Epithelial cell of esophagus (primary cell): ENCODE measurements around the gene MED13L.

Source experiments
- DNase-seq: peaks from one replicate; pipeline ENCODE4 v3.0.0; 2010; ENCODE audit warnings: low read depth
- H3K4me3 ChIP-seq: 2 replicates; pipeline ENCODE4 v1.5.1; 2011; ENCODE audit warnings: mild to moderate bottlenecking, low read length, control low read depth
- TF ChIP-seq, protein P1 (sequence below): IDR thresholded peaks from 2 replicates; pipeline ENCODE4 v1.5.1; 2011; ENCODE audit warnings: low read depth, mild to moderate bottlenecking, low read length, control low read depth, inconsistent platforms; ENCODE audit not compliant: insufficient read depth; ENCODE audit errors: missing control alignments

Gene MED13L

DNA sequence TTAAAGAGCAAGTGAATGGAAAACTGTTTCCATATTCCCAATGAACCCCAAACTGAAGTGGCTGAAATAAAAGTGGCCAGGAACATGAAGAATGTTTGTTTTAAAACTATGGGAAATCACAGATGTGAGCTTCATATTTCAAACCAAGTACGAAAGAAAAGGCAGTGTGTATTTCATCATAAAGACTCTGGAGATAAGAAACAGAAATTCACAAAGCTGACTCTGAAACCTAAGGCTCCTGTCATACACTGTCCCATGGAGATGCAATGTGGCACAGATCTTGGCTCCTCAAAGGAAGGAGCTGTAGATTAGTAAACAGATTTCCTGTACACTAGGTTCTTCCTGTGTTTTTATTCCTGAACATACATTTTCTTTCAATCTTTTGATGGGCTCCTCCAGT lies 304.4 kb downstream of the MED13L start:
- H3K4me3 ChIP-seq = no peak overlapping the region
- no peak for DNase-seq
- TF ChIP-seq, protein P1, sequence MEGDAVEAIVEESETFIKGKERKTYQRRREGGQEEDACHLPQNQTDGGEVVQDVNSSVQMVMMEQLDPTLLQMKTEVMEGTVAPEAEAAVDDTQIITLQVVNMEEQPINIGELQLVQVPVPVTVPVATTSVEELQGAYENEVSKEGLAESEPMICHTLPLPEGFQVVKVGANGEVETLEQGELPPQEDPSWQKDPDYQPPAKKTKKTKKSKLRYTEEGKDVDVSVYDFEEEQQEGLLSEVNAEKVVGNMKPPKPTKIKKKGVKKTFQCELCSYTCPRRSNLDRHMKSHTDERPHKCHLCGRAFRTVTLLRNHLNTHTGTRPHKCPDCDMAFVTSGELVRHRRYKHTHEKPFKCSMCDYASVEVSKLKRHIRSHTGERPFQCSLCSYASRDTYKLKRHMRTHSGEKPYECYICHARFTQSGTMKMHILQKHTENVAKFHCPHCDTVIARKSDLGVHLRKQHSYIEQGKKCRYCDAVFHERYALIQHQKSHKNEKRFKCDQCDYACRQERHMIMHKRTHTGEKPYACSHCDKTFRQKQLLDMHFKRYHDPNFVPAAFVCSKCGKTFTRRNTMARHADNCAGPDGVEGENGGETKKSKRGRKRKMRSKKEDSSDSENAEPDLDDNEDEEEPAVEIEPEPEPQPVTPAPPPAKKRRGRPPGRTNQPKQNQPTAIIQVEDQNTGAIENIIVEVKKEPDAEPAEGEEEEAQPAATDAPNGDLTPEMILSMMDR = no peak

DNA sequence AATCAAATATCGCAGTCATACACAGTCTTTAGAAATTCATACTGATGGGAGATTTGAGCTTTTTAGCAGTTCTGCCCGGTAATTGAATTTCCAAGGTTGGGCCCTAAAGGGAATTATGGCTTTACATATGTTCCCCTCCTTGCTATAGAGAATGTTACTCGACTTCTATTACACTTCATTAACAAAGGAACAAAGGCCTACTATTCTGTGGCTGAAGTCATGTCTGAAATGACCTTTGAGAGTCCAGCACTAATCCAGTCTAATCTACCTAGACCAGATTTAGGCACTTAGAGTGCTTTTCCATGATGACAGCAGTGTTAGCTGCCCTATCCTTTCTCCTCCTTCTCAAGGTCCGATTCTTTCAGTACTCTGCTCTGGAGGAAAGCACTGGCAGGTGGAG lies 305.3 kb downstream of the MED13L start:
- TF ChIP-seq, protein P1 = no peak
- H3K4me3 ChIP-seq = no peak overlapping the region
- DNase-seq = no peak

DNA sequence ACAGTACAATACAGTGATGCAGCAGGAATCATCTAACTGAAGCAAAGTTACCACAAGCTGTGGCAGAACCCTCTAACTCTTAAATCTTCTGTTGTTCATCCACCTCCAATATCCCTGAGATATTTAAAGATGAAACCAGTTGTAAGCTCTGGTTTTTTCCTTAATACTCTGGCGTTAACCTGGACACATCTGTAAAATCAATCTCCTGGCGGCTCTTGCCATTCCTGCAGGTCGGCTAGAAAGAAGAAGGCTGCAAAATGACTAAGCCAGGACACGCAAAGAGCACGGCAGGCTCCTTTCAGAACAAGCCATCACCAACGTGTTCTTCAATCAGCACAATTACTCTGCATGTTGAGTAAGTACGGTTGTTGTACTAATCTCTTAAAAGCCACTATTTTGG lies 309.3 kb downstream of the MED13L start:
- no peak overlapping the region for H3K4me3 ChIP-seq
- TF ChIP-seq, protein P1 = no peak

DNA sequence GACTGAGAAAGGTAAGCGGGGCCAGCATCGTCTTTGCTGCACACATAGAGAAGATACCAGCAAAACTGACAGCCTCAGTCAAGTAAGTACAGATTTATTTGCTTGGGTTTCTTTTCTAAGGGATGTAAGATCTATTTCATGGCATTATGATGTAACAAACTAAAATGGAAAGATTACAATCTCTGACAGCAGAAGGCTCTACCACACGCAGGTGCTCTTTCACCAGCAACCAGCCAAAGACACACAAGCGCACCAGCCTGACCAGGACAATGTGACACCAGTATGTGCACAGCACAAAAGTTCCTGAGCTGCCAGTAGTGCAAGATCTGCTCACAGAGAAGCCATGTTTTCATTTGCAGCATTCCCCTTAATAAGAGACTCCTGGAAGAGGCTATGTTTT lies 311.1 kb downstream of the MED13L start:
- TF ChIP-seq, protein P1 = no peak
- no peak for DNase-seq
- H3K4me3 ChIP-seq = no peak overlapping the region

More for the DNA sequence above, 309.3 kb downstream of the MED13L start:
- no peak for DNase-seq

DNA sequence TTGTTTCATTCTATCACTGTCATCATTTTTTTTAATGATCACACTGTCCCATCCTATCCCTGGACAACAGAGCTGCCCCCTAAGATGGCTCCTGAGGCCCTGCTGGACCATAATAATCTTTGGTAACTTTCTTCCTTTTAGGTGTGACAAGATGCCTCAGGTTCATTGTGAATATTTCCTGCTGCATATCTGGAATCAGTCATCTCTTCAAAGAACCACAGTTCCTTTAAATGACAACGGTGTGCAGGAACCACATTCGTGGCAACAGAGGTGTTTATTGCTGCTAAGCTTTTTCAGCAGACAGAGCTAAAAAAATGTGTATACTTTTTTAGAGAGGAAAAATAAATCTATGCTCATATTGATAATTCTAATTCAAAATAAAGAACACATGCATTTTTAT lies 312.9 kb downstream of the MED13L start:
- TF ChIP-seq, protein P1 = no peak
- no peak for DNase-seq

DNA sequence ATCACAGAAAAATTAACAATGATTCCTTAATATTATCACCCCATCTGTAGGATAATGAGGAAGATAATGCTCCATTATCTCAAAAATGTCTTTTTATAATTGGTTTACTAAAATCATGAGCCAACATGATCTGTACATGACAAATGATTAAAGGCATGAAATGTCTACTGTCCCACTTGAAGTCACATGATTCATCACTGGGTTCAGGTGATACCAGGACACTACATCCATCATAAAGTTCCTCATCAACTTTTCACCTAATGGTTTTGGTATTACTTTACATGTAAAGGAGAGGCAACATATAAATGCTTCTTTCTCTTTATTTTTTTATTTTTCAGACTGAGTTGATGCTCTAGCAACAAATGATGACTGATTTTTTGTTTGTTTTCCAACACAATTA lies 313.3 kb downstream of the MED13L start:
- no peak for DNase-seq
- H3K4me3 ChIP-seq = no peak overlapping the region
- TF ChIP-seq, protein P1 = no peak

More for the DNA sequence above, 312.9 kb downstream of the MED13L start:
- no peak overlapping the region for H3K4me3 ChIP-seq

DNA sequence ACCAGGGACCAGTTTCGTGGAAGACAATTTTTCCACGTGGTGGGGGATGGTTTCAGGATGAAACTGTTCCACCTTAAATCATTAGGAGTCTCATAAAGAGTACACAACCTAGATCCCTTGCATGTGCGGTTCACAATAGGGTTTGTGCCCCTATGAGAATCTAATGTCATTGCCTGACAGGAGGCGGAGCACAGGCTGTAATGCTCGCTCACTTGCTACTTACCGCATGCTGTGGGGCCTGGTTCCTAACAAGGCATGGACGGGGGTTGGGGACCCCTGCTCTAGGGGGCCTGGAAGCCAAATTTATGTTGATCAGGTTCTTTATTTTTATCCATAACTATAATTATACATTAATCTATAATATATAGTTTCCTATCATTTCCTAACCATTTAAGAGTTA lies 315.3 kb downstream of the MED13L start:
- DNase-seq = no peak
- TF ChIP-seq, protein P1 = no peak
- H3K4me3 ChIP-seq = no peak overlapping the region
